H4 (cell line): ENCODE measurements around the gene ZSCAN22. TPM values are rescaled to one million over a fixed set of nuclear protein-coding genes. Genes with fewer than 3 reads are reported as not detected.
A peak's percentile ranks its signal among the peaks of the same experiment; 100 is the strongest.
"Not testable (repeated sequence)": the region's sequence is repeated elsewhere in the genome, so short reads cannot be mapped to it uniquely, and the experiment has no call there.

ENCODE experiments used
- DNase-seq: peaks from one replicate; pipeline ENCODE4 v3.0.0-alpha.2; 2015; ENCODE audit warnings: low spot score
- total RNA-seq: library from RNA; depleted of rRNA; stranded (reverse); fragments of >200 nt; shearing (Covaris generic); gene quantifications from 2 replicates; pipeline ENCODE4 v1.2.3, GENCODE V29; 2014; rRNA removed

Gene ZSCAN22
- 2.6 and 2.8 TPM in 2 replicates for total RNA-seq

DNA sequence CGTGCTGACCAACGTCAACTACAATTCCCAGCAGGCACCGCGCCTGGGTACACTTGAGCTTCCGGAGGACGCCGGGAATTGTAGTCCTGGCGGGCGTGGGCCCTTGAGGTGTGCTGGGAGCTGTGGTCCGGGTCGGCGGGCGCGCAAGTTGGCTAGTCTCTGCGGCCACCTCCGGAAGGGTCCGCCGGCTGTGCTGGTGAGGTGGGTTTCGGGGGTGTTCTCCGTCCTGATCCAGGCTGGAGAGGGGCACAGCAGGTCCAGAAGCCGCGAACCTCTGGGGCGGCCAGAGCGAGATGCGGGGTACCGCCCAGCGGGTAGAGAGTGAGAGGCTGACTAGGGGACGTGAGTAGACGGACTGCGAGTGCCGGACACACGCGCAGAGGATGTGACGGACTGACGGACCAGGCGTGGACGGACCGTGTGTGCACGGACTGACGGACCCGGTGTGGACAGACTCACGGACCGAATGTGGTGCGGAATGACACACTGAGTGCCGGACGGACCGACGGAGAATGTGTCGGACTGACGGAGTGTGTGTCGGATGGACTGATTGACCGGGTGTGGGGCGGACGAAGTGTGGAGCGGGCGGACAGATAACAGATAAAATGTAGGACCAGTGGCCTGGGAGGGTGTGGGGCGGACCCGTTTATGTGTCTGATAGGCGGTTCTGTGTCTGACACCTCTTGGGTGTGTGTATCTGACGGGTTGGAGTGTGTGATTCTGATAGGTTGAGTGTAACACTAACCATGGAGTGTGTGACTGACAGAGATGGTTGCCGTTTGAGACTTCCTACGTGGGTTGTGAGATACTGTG lies at the start of gene ZSCAN22:
Gene ZSCAN22, plus strand, starts transcription at position 81 of the 813 bp plus-strand sequence. CDS start 7,809 bp downstream, outside the sequence.
- peak; percentile 95 for DNase-seq

- DNase-seq = no peak
Observed at GRCh38 chr19:58277197-58277596, 49.6 kb upstream of the ZSCAN22 start.

- DNase-seq = no peak
Observed at GRCh38 chr19:58277748-58278540, 48.9 kb upstream of the ZSCAN22 start.

DNA sequence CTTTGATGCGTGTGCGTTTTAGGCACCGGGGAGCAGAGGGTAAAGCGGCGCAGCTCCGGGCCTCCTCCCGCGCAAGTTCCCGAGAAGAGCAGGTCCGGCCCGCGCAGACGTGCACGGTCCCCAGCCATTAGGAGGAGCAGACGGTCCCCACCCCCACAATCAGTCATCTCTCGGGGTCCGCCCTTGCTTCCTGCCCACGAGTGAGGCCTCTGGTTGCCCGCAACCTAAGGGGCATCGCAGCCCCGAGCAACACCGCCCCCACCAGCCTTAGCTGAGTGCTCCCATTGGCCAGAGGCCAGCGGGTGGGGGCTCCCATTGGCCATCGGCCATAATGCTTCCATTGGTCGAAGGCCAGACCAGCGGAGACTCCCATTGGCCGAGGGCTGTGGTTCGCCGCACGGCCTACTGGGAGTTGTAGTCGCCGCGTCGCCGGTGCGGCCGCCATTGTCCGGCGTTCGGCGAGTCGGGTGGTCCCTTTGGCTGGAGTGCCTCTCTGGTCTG lies 48.2 kb upstream of the ZSCAN22 start, which contains the start of gene ZNF8:
Gene ZNF8, plus strand, starts transcription at position 415 of the 501 bp plus-strand sequence. CDS start 127 bp downstream, outside the sequence.
- peak; percentile 97 for DNase-seq

DNA sequence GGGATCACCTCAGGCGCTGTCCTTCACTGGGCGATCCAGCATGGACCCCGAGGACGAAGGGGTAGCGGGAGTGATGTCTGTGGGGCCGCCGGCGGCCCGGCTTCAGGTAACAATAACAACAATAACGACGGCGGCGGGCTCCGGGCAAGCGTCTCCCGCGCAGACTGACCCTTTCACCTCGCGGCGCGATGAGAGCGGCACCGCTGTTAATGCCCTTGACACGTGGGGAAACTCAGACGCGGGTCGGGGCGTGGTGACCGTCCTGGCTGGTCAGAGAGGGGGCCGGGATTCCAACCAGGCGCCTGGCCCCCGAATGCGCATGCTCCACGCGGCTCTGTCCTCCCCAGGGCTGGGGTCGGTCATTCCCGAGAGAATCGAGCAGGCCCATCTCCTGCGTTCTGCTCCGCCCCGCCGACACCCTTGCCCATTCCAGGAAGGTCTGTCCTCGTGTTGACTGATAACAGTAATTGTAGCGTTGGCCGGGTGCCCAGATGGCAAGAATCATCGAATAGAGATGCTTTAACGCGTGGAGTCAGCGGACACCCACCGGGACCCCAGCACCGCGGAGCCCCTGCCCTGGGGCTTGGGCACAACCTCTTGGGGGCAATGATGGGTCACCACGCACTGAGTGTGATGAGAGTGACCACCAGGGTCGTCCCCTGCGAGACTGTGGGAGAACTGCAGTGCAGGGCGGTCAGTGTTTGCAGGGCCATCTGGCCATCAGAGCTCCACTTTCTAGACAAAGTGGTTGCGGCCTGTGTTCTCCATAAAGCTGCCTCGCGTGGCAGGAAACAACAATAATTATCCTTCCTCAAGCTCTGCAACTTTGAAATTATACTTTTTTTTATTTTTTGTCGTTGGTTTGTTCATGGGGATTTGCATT lies 47.5 kb upstream of the ZSCAN22 start:
- peak; percentile 47 for DNase-seq

DNA sequence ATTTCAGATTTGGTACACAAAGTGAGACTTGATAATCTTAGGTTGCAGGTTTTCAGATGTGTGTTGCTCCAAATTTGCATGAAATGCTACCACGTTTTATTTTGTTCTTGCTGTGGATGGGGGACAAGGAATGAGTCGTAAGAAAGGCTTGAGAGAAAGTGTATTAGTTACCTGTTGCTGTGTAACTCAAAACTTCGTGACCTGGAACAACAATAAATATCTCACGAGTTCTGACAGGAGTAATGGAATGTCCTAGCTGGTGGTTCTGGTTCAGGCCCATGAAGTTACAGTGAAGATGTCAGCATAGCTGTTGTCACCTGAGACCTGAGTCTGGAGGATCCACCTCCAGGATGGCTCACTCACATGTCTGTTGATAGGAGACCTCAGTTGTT lies 46.9 kb upstream of the ZSCAN22 start:
- no peak for DNase-seq

DNA sequence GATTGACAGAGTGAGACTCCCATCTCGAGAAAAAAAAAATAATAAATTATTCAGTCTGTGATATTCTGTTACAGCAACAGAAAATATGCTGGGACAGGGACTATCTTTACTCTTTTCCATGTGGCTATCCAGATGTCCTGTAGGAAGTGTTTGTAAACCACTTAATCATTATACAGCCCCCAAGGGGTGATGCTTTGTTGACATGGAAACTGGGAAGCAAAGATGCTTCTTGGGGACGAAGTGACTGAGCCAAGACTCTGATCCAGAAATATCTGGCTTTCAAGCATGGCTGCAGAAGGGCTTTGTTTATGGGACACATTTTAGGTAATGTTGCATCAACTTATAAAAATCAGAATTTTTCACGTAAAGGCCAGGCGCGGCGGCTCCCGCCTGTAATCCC lies 42.6 kb upstream of the ZSCAN22 start:
- DNase-seq = no peak

- no peak for DNase-seq
Observed at GRCh38 chr19:58291943-58292342, 34.9 kb upstream of the ZSCAN22 start.

- no peak for DNase-seq
Observed at GRCh38 chr19:58294743-58295374, 31.9 kb upstream of the ZSCAN22 start.

- DNase-seq = no peak
Observed at GRCh38 chr19:58296104-58296503, 30.7 kb upstream of the ZSCAN22 start.

GRCh38 chr19:58300620-58301019 lies 26.2 kb upstream of the ZSCAN22 start:
- DNase-seq = no peak

GRCh38 chr19:58304255-58304654 lies 22.5 kb upstream of the ZSCAN22 start:
- DNase-seq = no peak

- DNase-seq = no peak
Observed at GRCh38 chr19:58304748-58305064, 22.1 kb upstream of the ZSCAN22 start.

- DNase-seq = peak; percentile 99
Observed at GRCh38 chr19:58305065-58305931, 21.5 kb upstream of the ZSCAN22 start, which contains the start of gene ERVK3-1. TSS of gene ERVK3-1 (plus strand) at chr19:58305377. CDS start at chr19:58312169, 6,792 bp downstream.

DNA sequence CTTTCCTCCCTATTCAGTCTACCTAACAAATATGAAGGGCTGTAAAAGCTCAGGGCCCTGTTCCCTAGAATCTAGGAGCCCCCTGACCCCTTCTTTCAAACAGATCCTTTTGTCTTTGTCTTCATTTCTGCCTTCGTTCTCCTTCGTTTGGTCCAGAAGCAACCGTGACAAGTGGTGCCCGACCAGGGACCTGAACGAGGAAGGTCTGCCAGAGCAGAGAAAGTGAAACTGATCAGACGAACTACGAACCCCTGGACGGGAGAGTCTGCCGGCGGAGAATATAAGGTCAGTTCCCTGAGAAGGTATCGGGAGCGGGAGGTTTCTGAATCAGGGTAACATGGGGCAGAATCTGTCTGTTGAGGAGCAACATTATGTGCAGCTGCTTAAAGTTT lies 20.9 kb upstream of the ZSCAN22 start:
- DNase-seq = no peak

DNA sequence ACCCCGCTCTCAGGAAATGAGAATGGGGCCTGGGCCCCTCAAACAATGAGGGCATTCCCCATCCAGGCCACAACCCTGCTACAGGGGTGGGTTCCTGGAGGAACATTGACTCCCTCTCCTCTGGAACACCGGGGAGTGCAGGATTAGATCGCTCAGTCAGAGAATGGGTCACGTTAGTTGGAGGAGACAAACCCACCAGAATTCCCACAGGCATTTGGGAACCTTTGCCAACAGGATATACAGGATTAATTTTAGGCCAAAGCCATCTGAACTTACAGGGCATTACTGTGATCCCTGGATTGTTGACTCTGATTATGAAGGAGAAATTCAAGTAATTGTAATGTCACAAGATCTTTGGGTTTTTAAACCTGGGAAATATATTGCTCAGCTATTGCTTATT lies 19.1 kb upstream of the ZSCAN22 start:
- DNase-seq = no peak

DNA sequence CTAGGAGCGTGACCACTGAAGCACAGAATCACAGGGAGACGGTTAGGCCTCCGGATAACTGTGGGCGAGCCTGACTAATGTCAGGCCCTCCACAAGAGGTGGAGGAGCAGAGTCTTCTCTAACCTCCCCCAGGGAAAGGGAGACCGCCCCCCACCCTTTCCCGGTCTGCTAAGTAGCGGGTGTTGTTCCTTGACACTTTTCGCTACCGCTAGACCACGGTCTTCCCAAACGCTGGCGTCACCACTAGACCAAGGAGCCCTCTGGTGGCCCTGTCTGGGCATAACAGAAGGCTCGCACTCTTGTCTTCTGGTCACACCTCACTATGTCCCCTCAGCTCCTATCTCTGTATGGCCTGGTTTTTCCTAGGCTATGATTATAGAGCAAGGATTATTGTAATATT lies 16.1 kb upstream of the ZSCAN22 start:
- not testable (repeated sequence) for DNase-seq

- no peak for DNase-seq
Observed at GRCh38 chr19:58311345-58311865, 15.4 kb upstream of the ZSCAN22 start.

DNA sequence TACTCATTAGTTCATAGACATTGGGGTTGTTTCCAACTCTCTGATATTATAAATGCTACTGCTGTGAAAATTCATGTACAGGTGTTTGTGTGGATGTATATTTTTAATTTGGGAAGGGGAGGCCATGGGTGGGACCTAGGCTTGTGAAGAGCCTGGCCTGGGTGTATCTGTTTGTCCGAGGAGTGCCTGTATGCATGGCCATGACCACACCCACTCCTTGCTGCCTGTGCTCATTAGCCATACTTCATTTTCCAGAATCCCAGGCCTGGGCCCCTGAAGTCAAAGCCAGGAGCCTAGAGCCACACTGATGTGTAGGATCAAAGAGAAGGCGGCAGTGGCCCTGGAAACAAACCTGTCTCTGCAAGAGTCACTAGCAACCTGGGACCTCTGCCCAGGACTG lies 11.2 kb upstream of the ZSCAN22 start:
- no peak for DNase-seq
